NOMO-1 treated with DMSO at 0.1 percent for 48 hours (cell line): Measurements from ENCODE around the gene IGSF10.
"Not testable (repeated sequence)": the region's sequence is repeated elsewhere in the genome, so short reads cannot be mapped to it uniquely, and the experiment has no call there.

ENCODE experiments used
- DNase-seq: peaks from one replicate; lab custom pipeline; 2025; ENCODE audit not compliant: unreplicated experiment; lab: John Stamatoyannopoulos, UW

Gene IGSF10, protein sequence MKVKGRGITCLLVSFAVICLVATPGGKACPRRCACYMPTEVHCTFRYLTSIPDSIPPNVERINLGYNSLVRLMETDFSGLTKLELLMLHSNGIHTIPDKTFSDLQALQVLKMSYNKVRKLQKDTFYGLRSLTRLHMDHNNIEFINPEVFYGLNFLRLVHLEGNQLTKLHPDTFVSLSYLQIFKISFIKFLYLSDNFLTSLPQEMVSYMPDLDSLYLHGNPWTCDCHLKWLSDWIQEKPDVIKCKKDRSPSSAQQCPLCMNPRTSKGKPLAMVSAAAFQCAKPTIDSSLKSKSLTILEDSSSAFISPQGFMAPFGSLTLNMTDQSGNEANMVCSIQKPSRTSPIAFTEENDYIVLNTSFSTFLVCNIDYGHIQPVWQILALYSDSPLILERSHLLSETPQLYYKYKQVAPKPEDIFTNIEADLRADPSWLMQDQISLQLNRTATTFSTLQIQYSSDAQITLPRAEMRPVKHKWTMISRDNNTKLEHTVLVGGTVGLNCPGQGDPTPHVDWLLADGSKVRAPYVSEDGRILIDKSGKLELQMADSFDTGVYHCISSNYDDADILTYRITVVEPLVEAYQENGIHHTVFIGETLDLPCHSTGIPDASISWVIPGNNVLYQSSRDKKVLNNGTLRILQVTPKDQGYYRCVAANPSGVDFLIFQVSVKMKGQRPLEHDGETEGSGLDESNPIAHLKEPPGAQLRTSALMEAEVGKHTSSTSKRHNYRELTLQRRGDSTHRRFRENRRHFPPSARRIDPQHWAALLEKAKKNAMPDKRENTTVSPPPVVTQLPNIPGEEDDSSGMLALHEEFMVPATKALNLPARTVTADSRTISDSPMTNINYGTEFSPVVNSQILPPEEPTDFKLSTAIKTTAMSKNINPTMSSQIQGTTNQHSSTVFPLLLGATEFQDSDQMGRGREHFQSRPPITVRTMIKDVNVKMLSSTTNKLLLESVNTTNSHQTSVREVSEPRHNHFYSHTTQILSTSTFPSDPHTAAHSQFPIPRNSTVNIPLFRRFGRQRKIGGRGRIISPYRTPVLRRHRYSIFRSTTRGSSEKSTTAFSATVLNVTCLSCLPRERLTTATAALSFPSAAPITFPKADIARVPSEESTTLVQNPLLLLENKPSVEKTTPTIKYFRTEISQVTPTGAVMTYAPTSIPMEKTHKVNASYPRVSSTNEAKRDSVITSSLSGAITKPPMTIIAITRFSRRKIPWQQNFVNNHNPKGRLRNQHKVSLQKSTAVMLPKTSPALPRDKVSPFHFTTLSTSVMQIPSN (N-terminal part only)

DNA sequence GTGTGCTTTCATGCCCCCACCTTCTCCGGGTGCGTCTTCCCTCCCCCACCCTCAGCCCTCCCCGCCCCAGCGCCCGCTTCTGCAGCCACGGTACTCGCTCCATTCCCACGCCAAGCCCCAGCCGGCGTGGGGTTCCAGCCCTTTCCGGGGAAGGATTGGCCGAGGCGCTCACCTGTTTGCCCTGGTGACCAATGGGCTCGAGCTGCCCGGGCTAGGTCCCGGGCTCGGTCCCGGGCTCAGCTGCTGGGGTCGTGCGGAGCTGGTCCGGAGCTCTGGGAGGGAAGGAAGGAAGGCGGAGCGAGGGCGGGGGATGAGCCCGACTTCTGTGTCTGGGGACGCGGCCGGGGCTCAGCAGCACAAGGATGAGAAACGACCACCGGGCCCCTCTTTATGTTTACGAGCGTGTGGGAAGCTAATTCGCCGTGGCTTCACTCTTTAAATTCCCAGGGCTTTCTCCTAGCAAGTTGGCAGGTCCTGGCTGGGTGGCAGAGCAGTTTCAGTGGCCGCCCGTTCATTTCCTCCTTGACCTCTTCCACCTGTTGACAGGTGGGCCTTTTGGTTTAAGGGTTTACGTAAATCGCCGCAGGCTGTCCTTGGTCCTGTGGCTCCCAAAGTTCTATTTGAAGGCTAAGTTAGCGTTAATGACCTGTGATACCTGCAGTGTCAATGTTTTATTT is at the start of gene IGSF10:
Gene IGSF10 (minus strand): TSS at position 288 of the 677 bp plus-strand sequence. CDS start 2,352 bp downstream, outside the sequence.
- DNase-seq = no peak

DNA sequence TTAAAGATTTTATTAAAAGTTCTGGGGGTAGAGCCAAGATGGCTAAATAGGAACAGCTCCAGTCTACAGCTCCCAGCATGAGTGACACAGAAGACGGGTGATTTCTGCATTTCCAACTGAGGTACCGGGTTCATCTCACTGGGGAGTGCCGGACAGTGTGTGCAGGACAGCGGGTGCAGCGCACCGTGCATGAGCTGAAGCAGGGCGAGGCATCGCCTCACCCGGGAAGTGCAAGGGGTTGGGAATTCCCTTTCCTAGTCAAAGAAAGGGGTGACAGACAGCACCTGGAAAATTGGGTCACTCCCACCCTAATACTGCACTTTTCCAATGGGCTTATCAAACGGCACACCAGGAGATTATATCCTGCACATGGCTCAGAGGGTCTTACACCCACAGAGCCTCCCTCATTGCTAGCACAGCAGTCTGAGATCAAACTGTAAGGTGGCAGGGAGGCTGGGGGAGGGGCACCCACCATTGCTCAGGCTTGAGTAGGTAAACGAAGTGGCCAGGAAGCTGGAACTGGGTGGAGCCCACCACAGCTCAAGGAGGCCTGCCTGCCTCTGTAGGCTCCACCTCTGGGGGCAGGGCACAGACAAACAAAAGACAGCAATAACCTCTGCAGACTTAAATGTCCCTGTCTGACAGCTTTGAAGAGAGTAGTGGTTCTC is 48.7 kb upstream of the IGSF10 start:
- not testable (repeated sequence) for DNase-seq

DNA sequence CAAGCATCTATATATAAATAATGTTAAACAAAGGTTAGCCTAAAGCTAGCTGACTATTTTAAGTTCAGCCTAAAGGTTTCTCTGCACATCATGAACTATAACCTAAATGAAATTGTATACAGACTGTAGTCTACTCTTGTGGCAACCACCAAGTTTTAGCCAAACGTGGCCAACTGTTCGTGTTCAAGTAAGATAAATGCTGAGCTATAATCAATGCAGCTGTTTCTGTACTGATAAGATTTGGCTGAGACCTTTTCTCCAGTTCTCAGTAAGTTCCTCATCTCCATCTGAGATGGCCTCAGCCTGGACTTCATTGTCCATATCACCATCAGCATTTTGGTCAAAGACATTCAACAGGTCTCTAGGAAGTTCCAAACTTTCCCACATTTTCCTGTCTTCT is 43.7 kb upstream of the IGSF10 start:
- no peak for DNase-seq

DNA sequence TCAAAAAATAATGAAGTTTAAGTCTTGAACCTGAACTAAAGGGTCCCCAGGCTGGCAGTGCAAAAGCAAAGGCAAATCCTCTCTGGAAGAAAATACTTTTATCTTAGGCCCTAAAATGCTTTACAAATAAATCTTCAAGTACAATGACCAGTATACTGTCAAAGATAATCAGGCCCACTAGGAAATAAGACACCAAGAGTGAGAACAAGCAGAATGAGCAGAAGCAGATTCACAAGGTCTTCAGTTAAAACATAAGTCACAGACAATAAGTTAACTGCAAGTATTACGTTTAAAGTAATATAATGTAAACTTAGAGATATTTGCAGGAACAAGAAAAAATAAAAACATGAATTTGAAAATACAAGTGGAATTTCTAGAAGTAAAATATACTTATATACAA is 42.2 kb upstream of the IGSF10 start:
- no peak for DNase-seq

DNA sequence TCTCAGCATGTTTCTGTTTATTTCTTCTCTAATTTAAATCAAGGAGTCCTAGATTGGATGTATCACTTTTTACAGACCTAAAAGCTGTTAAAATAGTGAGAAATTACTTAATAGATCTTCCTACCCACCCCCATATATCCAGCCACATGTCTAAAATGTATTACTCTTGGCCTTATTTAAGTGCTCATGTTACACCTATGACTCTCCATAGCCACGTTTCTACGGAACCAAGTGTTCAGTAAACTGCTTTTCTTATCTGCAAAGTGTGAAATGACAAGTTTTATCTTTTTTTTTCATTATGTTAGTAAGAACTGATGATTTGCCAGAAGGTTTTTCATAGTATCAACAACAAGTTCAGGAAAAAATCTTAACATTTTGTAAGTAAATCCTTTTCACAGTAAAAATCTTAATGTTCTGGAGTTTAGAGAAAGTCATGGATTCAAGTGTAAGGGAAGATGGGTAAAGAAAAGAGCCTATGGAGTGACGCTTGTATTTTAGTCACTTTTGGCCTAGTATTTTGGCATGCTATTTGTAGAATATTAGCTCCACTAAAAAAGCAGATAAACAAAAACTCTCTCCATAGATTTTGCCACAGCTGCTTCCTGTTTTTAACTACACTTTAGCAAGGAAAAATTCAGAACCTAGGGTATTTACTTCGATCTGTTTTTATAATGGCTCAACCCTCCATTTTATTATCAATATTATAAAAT is 41.2 kb upstream of the IGSF10 start:
- no peak for DNase-seq

DNA sequence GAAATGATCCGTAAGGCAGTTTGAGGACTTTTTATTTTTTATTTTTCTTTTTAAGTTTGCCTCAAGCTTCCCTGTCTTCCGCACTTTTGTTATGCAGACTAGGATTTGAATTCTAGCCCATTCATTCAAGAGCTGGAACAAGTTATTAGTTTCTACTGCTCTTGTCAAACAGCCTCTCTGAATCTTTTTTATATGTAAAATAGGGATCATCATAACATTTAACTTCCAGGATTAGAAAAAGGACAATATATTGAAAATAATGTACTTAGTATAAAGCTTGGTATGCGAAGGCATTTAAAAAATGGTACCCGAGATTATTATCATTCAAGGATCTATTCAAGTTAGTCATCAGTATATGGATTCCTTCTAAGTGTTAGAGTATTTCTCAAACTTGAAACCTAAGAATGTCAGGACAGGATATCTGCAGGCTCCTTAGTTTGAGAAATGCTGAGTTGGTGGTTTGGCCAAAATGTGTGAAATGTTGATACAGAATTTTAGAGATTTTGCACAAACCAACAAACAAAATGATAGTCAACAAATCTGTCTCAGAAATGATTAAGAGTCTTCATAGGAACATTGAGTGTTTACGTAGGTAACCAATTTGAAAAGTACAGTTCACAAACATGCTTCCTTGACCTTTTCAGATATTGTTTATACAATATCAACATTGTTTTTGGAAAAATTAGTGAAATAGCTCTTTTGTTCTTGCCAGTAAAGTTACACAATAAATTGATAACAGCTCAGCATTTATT is 40.5 kb upstream of the IGSF10 start:
- DNase-seq = no peak

DNA sequence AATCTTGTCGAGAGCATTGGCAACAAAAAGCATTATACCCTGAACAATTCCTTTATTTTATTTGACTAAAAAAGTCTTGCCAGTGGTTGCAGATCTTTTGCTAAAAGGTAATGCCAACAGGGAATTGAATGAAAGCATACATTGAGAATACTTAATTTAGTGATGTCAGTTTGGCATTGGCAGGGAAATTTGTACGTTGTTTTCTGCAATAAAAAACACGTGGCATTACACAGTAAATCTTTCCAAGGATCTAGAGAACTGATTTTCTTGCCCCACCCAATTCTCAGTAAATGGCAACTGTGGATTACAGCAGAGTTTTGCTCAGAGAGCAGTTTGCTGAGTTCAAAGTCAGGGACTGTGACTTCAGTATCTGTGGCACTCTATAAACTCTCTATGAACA is 38.3 kb upstream of the IGSF10 start:
- no peak for DNase-seq

DNA sequence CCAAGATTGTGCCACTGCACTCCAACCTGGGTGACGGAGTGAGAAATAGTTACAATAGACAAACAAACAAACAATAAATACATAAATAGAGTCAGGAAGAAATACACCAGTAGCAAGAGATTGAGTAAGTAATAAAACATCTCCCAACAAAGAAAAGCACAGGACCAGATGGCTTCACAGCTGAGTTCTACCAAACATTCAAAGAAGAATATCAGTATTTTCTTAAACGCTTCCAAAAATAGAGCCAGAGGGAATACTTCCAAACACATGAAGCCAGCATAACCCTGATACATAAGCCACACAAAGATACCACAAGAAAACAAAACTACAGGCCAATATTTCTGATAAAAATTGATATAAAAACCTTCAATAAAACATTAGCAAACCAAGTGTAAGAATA is 30.7 kb upstream of the IGSF10 start:
- no peak for DNase-seq

DNA sequence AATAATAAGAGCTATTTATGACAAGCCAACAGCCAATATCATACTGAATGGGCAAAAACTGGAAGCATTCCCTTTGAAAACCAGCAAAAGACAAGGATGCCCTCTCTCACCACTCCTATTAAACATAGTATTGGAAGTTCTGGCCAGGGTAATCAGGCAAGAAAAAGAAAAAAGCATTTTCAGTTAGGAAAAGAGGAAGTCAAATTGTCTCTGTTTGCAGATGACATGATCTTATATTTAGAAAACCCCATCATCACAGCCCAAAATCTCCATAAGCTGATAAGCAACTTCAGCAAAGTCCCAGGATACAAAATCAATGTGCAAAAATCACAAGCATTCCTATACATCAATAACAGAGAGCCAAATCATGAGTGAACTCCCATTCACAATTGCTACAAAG is 27.0 kb upstream of the IGSF10 start:
- DNase-seq = not testable (repeated sequence)

DNA sequence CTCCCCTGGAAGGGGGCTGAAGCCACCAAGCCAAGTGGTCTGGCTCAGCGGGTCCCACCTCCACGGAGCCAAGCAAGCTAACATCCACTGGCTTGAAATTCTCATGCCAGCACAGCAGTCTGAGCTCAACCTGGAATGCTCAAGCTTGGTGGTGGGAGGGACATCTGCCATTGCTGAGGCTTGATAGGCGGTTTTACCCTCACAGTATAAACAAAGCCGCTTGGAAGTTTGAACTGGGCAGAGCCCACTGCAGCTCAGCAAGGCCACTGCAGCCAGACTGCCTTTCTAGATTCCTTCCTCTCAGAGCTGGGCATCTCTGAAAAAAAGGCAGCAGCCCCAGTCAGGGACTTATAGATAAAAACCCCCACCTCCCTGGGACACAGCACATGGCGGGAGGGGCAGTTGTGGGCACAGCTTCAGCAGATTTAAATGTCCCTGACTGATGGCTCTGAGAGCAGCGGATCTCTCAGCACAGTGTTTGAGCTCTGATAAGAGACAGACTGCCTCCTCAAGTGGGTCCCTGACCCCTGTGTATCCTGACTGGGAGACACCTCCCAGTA is 23.2 kb upstream of the IGSF10 start:
- no peak for DNase-seq

DNA sequence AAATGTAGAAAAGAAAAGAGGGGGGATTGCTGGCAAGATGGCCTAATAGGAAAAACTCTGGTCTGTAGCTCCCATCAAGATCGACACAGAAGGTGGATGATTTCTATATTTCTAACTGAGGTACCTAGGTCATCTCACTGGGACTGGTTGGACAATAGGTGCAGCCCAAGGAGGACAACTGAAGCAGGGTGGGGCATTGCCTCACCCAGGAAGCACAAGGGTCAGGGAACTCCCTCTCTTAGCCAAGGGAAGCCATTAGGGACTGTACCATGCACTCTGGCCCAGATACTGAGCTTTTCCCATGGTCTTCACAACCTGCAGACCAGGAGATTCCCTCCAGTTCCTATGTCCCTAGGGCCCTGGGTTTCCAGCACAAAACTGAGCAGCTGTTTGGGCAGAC is 22.6 kb upstream of the IGSF10 start:
- DNase-seq = no peak

DNA sequence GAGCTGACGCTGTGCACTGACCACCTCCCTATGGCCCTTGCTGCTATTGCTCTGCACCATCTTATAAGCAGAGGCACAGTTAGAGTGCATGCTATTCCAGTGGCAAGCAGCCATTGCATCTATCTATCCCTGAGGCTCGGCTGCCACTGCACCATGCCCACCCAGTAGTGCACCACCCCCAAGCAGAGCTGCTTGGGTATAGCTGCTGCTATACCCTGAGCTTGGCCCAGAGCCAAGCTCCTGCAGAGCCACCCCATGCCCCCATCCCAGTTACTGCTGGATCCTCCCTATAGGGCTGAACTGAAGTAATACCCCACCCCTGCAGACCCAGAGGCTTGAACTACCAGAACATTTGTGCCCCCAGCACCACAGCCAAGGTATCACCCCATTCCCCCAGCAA is 19.6 kb upstream of the IGSF10 start:
- DNase-seq = no peak

DNA sequence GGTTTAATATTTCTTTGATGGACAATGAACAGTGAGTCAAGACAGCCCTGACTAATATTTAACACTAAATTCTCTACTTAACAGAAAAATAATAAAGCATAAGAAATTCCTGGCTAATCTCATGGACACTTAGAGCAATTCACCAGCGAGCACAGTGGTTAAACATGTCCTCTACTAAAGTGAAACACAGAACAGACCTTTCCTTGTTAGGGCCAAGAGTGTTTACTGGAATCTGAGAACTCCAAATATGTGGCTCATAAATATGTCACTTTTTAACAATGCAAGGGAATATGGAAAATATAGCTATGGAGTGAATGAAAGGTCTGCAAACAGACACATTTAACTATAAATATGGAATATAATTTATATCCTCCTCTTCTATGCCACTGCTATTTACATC is 18.6 kb upstream of the IGSF10 start:
- DNase-seq = no peak

DNA sequence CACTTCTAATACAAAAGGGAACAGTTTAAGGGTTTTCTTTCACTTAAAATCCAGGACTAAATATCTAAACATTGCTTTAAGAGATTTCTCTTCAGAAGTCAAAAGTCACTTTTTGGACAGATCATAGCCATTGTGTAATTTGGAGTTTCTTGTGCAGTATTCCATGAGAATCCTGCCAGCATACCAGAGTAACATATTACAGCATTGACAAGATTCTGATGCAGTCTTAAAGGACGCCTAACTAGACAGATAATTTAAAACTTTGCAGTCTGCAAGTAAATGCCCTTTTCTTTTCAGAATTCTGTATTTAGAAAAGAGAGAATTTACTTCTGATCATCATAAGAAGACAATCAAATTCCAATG is 17.5 kb upstream of the IGSF10 start:
- no peak for DNase-seq

DNA sequence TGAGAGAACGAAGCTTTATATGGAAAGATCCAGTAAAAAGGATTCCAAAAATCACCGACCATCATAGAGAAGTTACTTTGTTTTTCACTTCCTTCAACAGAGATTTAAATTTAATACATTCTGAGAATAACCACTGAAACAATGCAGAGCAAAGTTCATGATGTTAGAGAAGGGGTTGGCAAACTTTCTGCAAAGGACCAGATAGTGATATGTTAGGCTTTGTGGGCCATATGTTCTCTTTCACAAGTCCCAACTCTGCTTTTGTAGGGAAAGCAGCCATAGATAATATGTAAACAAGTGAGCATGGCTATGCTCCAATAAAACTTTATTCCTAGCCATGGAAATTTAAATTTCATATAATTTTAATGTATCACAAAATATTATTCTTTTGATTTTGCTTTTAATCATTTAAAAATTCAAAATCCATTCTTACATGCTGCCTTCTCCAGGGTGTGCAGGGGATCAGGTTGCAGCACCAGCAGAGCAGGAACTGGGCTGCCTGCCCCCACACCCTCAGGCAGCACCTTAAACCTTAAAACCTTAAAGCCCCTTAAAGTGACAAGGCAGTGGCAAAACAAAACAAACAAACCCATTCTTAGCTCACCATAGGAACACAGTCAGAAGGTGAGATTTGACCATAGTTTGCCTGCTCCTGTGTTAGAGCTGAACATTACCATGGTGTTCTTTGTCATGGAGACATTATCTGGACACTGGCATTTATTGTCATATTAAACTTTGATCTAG is 16.9 kb upstream of the IGSF10 start:
- no peak for DNase-seq

DNA sequence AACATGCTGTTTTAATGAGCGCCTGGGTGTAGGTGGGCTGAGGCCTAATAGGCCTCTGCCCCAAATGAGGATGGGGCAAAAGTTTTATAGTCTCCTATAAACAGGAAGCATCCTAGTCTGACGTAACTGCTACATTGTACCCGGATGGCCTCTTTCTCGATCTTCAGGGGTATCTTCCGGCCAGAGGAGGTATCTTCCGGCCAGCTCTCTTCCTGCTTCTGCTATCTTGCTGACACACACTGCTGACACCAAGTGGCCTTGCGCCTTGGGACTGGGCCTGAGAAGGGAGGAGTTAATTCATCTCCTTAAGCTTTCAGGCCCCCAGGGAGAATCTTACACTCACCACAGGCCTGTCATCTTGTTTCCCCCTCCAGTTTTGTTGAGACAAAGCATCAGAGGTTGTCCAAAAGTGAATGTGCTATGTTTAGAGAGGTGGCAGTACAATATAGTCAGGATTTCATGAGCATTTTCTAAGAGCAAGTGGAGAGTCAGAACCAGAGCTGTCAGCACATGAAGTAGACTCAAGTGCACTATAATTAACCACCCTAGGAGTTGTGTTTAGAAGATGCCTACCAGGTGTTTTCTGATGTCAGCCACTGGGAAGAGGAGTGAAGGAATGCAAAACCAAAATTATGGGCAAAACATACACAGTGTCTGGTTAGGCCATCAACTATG is 15.6 kb upstream of the IGSF10 start:
- no peak for DNase-seq

DNA sequence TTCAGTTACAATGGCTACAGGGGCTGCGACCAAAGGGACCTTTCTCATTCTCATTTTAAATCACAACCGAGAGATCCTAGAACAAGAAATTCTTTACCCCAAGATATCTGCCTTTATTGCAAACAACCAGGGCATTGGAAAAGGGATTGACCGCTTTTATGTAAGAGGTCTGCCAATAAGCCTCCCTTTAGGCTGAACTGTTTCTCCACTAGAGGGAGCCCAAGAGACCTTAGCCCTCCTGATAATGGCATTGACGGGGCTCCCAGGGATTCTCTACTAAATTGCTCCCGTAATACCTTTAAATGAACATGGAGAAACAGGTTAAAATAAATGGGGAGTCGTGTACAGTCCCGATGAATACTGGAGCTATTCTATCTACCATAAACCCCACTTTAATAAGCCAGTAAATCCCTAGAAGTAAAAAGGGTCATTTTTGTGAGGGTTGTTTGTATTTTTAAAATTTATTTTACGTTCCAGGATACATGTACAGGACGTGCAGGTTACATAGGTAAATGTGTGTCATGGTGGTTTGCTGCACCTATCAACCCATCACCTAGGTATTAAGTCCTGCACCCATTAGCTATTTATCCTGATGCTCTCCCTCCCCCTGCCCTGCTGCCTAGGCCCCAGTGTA is 7.5 kb upstream of the IGSF10 start:
- peak; percentile 59 for DNase-seq
